OCI-LY1 (cell line): Measurements from ENCODE around the gene HEXIM2.

Experiments used
- CTCF ChIP-seq: fragments of 200-600 bp; sonication (generic), shearing (Covaris generic); IDR thresholded peaks from 2 replicates; pipeline ENCODE4 v1.5.1; 2017; ENCODE audit warnings: mild to moderate bottlenecking, antibody characterized with exemption, low read length, moderate library complexity, mixed read lengths
- EZH2 ChIP-seq: fragments of 200-600 bp; sonication (generic), shearing (Covaris generic); IDR thresholded peaks from 2 replicates; pipeline ENCODE4 v1.8.0; 2017; ENCODE audit warnings: borderline replicate concordance, mixed run types, mild to moderate bottlenecking, antibody characterized with exemption, low read length, moderate library complexity, mixed read lengths

DNA sequence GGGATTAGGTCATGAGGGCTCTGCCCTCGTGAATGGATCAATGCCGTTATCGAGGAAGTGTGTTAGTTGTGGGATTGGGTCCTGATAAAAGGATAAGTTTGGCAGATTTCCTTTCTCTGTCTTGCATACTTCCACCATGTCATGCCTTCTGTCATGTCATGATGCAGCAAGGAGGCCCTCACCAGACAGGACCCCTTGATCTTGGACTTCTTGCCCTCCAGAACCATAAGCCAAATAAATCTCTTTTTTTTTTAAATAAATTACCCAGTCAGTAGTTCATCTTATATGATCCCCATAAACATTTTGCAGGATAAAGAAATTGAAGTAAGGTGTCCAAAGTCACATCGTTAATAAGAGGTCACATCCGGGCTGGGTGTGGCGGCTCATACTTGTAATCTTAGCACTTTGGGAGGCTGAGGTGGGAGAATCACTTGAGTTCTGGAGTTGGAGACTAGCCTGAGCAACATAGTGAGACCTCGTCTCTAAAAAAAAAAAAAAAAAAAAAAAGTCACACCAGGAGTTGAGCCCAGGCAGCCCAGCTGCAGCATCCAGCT lies 25.2 kb downstream of the HEXIM2 start:
- no peak for TF ChIP-seq CTCF
- no peak for TF ChIP-seq EZH2
